Glutamatergic neuron (in vitro differentiated cells): ENCODE measurements around the gene DHCR24. TPM values are rescaled to one million over a fixed set of nuclear protein-coding genes. Genes with fewer than 3 reads are reported as not detected.

Experiments used
- DNase-seq: peaks from one replicate; pipeline ENCODE4 v3.0.0; 2022
- H3K27ac Mint-ChIP-seq: one replicate; pipeline ENCODE4 v1.8.0; 2020; ENCODE audit warnings: mild to moderate bottlenecking, mixed read lengths, inconsistent platforms; ENCODE audit not compliant: unreplicated experiment
- H3K27me3 Mint-ChIP-seq: one replicate; pipeline ENCODE4 v1.8.0; 2020; ENCODE audit warnings: mild to moderate bottlenecking, moderate library complexity, mixed read lengths, inconsistent platforms; ENCODE audit not compliant: unreplicated experiment
- H3K36me3 Mint-ChIP-seq: one replicate; pipeline ENCODE4 v1.8.0; 2020; ENCODE audit warnings: mild to moderate bottlenecking, mixed read lengths, inconsistent platforms; ENCODE audit not compliant: unreplicated experiment
- H3K4me1 Mint-ChIP-seq: one replicate; pipeline ENCODE4 v1.8.0; 2020; ENCODE audit warnings: mild to moderate bottlenecking, low read depth, mixed read lengths, inconsistent platforms; ENCODE audit not compliant: unreplicated experiment
- H3K4me3 Mint-ChIP-seq: one replicate; pipeline ENCODE4 v1.8.0; 2020; ENCODE audit warnings: mild to moderate bottlenecking, mixed read lengths, inconsistent platforms; ENCODE audit not compliant: unreplicated experiment
- H3K9me3 Mint-ChIP-seq: one replicate; pipeline ENCODE4 v1.8.0; 2020; ENCODE audit warnings: mild to moderate bottlenecking, moderate library complexity, mixed read lengths, inconsistent platforms; ENCODE audit not compliant: unreplicated experiment
- total RNA-seq: library from RNA; stranded (reverse); fragmentation: NEBNext Ultra II Directional; extraction: Animal tissue kit (Norgen Biotek cat#: 25700); gene quantifications from one replicate; pipeline ENCODE4 v1.2.1, GENCODE V29; 2021; ENCODE audit not compliant: unreplicated experiment
- TF ChIP-seq, protein P1 (sequence below): fragments of 200-600 bp; sonication (generic); IDR thresholded peaks from one replicate; pipeline ENCODE4 v1.5.0; 2021; ENCODE audit not compliant: partially characterized antibody, unreplicated experiment

DHCR24 gene
- total RNA-seq, 1 donor from 2014 or later: 284 TPM

GRCh38 chr1:54857746-54858561 is 29.0 kb downstream of the DHCR24 start:
- peaks cover 5% of the 10 kb centered on the region for H3K9me3 Mint-ChIP-seq
- H3K36me3 Mint-ChIP-seq: peaks cover 23% of the 10 kb centered on the region
- peaks cover 7% of the 10 kb centered on the region for H3K27me3 Mint-ChIP-seq
- H3K4me1 Mint-ChIP-seq: peaks cover 4% of the 10 kb centered on the region
- DNase-seq: no peak
- H3K4me3 Mint-ChIP-seq: no peak overlapping the region
- TF ChIP-seq, protein P1, sequence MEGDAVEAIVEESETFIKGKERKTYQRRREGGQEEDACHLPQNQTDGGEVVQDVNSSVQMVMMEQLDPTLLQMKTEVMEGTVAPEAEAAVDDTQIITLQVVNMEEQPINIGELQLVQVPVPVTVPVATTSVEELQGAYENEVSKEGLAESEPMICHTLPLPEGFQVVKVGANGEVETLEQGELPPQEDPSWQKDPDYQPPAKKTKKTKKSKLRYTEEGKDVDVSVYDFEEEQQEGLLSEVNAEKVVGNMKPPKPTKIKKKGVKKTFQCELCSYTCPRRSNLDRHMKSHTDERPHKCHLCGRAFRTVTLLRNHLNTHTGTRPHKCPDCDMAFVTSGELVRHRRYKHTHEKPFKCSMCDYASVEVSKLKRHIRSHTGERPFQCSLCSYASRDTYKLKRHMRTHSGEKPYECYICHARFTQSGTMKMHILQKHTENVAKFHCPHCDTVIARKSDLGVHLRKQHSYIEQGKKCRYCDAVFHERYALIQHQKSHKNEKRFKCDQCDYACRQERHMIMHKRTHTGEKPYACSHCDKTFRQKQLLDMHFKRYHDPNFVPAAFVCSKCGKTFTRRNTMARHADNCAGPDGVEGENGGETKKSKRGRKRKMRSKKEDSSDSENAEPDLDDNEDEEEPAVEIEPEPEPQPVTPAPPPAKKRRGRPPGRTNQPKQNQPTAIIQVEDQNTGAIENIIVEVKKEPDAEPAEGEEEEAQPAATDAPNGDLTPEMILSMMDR: no peak
- H3K27ac Mint-ChIP-seq: no peak overlapping the region

- Mint-ChIP-seq H3K27ac (peak overlapping the region; percentile 25), H3K4me1 (peaks cover 4% of the 10 kb centered on the region), H3K27me3 (peaks cover 7% of the 10 kb centered on the region), H3K4me3 (no peak overlapping the region), H3K36me3 (peaks cover 18% of the 10 kb centered on the region), H3K9me3 (peaks cover 2% of the 10 kb centered on the region)
- TF ChIP-seq, protein P1: no peak
- no peak for DNase-seq
Observed at GRCh38 chr1:54857141-54857540, 29.9 kb downstream of the DHCR24 start.

- Mint-ChIP-seq H3K36me3 (no peaks in the 10 kb centered on the region), H3K4me3 (no peak overlapping the region), H3K27ac (no peak overlapping the region), H3K9me3 (peaks cover 2% of the 10 kb centered on the region), H3K4me1 (no peaks in the 10 kb centered on the region), H3K27me3 (no peaks in the 10 kb centered on the region)
- no peak for DNase-seq
- TF ChIP-seq, protein P1: no peak
Observed at GRCh38 chr1:54854381-54855020, 32.5 kb downstream of the DHCR24 start.

DNA sequence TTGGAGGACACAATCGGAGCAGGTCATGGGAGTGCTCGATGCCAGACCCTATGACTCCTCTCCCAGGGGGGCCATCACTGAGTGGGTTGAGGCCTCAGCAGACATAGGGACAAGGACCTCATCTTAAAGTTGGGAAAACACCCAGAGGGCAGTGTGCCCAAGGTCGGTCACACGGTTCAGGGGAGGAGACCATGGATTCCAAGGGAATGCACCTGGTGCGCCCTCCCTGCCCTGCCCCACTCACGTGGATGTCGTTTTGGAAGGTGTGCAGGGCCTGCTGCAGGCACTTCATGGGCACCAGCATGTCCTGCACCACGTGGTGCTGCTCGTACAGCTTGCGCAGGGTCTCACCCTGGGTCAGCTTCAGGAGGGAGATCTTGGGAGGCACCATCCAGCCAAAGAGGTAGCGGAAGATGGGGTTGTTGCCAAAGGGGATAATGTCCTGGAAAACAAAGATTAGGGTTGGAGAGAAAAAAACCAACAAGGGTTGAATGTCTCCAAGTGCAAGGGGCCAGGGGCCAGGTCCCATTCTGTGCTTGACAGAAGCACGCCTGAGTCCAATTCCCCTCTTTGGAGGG is 33.1 kb downstream of the DHCR24 start:
- Mint-ChIP-seq H3K9me3 (peaks cover 2% of the 10 kb centered on the region), H3K27ac (no peak overlapping the region), H3K4me1 (no peaks in the 10 kb centered on the region), H3K27me3 (peaks cover 2% of the 10 kb centered on the region), H3K4me3 (no peak overlapping the region), H3K36me3 (peaks cover 6% of the 10 kb centered on the region)
- DNase-seq: no peak
- TF ChIP-seq, protein P1: no peak
